Heart right ventricle (tissue), 16 donors: Measurements from ENCODE around the gene SLC25A1. TPM values are rescaled to one million over a fixed set of nuclear protein-coding genes. Genes with fewer than 3 reads are reported as not detected.

Source experiments
- ATAC-seq, 8 donors: fragments of 200-7000 bp; cut with Tn5 transposase; one replicate each; pipeline ENCODE4 v1.9.1; 2020; ENCODE audit warnings: mild to moderate bottlenecking in 8 of 8, moderate library complexity in 8 of 8, moderate number of reproducible peaks in 1 of 8
- DNase-seq, 2 donors: peaks; one replicate each; pipeline ENCODE4 v3.0.0-alpha.2; 2020
- H3K27ac ChIP-seq, 10 donors: fragments of 200-600 bp; sonication (generic) in 2 of 10; one replicate each; pipeline versions ENCODE4 v1.5.0 to v1.8.0; 2020 to 2022; ENCODE audit warnings: mild to moderate bottlenecking in 3 of 10
- H3K27me3 ChIP-seq, 7 donors: fragments of 200-600 bp; one replicate each; pipeline ENCODE4 v1.8.0; 2021 to 2022; ENCODE audit warnings: mild to moderate bottlenecking in 2 of 7
- H3K36me3 ChIP-seq, 9 donors: fragments of 200-600 bp; sonication (generic) in 1 of 9; one replicate each; pipeline versions ENCODE4 v1.5.0 to v1.8.0; 2020 to 2022; ENCODE audit warnings: mild to moderate bottlenecking in 2 of 9
- H3K4me1 ChIP-seq, 9 donors: fragments of 200-600 bp; sonication (generic) in 1 of 9; one replicate each; pipeline versions ENCODE4 v1.5.0 to v1.8.0; 2020 to 2022; ENCODE audit warnings: mild to moderate bottlenecking in 4 of 9
- H3K4me3 ChIP-seq, 10 donors: fragments of 200-600 bp; sonication (generic) in 2 of 10; one replicate each; pipeline versions ENCODE4 v1.5.0 to v1.8.0; 2020 to 2022; ENCODE audit warnings: mild to moderate bottlenecking in 7 of 10, moderate library complexity in 2 of 10
- H3K9me3 ChIP-seq, 11 donors: fragments of 200-600 bp in 10 of 11; sonication (generic) in 2 of 11; one replicate each; pipeline versions ENCODE4 v1.5.0 to v1.8.0; 2013 to 2022; ENCODE audit warnings: mild to moderate bottlenecking in 2 of 11, control low read depth in 1 of 11, moderate library complexity in 1 of 11
- WGBS, 2 donors: extraction: QIAGEN DNeasy Blood & Tissue Kit; methylation state at CpG; one replicate each; pipeline ENCODE4 v1.1.7; 2013; ENCODE audit warnings: inconsistent platforms in 1 of 2; 5-methylcytosine and 5-hydroxymethylcytosine counted together
- intact Hi-C, 10 donors: fragments of 100-400 bp; cut with DNase I; formaldehyde crosslinking; loops; one replicate each; pipeline versions ENCODE4 v1.11.1 to v1.14.2; 2022
- polyA plus RNA-seq, 2 donors: library from polyadenylated mRNA; stranded (reverse); fragments of 200-250 nt; gene quantifications; one replicate each; pipeline ENCODE4 v1.2.3, GENCODE V29; 2013
- total RNA-seq, 10 donors: library from RNA; stranded (reverse); fragmentation: NEBNext Ultra II Directional in 3 of 10; extraction: Animal tissue kit (Norgen Biotek cat#: 25700) in 3 of 10; gene quantifications; one replicate each; pipeline versions ENCODE4 v1.2.1 to v1.2.4, GENCODE V29; 2021 to 2023
- TF ChIP-seq, protein P1 (sequence below), 9 donors: fragments of 200-600 bp; sonication (generic) in 2 of 9; IDR thresholded peaks; one replicate each; pipeline versions ENCODE4 v1.5.0 to v1.8.0; 2021 to 2022; ENCODE audit warnings: antibody characterized with exemption in 9 of 9, mild to moderate bottlenecking in 5 of 9, moderate library complexity in 1 of 9
- donor health status: Arrhythmogenic right ventricular cardiomyopathy.
- donor health status: ischemic (EF 13 %, LVEDD 7.1; RV severe dilation, severe dysfunction).
- donor health status: healthy with polysubstance abuse.
- donor health status: DM: no; HTN: yes; CAD: no.
- donor health status: DM: no; HTN: no; CAD: no.
- donor health status: ischemic (EF 25% LVEDD 6.9; RV normal size, moderate dysfunction).
- donor health status: ischemic (EF 25% LVEDD 5.7; RV mildly dilated, moderate dysfunction).
- donor health status: healthy.
- donor health status: DM: yes; HTN: yes; CAD: no.
- donor health status: Ischemic cardiomyopathy.
- donor health status: ischemic (EF 35%, LVEDD 5.7; RV mildly dilated, moderate dysfunction).
- donor health status: nonischemic (EF 11% LVEDD 7.7; RV severe dilation, severe dysfunction).
- donor health status: DM: yes; HTN: yes; CAD: no.
- donor health status: PGD.
- donor health status: ischemic (EF 29% LVEDD 5.4; RV normal size, mild dysfunction).
- donor health status: nonischemic (EF 23%, LVEDD 6.1; RV moderate dilation, normal function).

The SLC25A1 gene
- total and polyA plus RNA-seq, 12 donors: 14.8 to 31.9 (median 20.5) TPM

- no peak overlapping the region for H3K4me3 ChIP-seq
- no peaks in the 10 kb centered on the region for H3K36me3 ChIP-seq
- no peak for DNase-seq
- TF ChIP-seq, protein P1, sequence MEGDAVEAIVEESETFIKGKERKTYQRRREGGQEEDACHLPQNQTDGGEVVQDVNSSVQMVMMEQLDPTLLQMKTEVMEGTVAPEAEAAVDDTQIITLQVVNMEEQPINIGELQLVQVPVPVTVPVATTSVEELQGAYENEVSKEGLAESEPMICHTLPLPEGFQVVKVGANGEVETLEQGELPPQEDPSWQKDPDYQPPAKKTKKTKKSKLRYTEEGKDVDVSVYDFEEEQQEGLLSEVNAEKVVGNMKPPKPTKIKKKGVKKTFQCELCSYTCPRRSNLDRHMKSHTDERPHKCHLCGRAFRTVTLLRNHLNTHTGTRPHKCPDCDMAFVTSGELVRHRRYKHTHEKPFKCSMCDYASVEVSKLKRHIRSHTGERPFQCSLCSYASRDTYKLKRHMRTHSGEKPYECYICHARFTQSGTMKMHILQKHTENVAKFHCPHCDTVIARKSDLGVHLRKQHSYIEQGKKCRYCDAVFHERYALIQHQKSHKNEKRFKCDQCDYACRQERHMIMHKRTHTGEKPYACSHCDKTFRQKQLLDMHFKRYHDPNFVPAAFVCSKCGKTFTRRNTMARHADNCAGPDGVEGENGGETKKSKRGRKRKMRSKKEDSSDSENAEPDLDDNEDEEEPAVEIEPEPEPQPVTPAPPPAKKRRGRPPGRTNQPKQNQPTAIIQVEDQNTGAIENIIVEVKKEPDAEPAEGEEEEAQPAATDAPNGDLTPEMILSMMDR (IDR thresholded peaks at IDR 0.05): no peak
- 74 to 85% methylated on average over 20 to 21 of the region's 21 CpGs for WGBS, 2 donors
- peaks cover 26 to 75% (median 62%) of the 10 kb centered on the region in 9 donors for H3K4me1 ChIP-seq
- no peak for ATAC-seq
- no peaks in the 10 kb centered on the region for H3K27me3 ChIP-seq
- H3K27ac ChIP-seq: peak overlapping the region in 2 of 10 donors; percentile 22 to 38
- intact Hi-C loops: loop anchor here in 3 of 10 donors (5.0 kb wide), 2 partner anchors 117 to 257 kb away; partner anchors contain the start of genes CLTCL1 (in 2 of the 3), HIRA (in 2 of the 3) and MRPL40 (in 2 of the 3)
- H3K9me3 ChIP-seq: no peaks in the 10 kb centered on the region
Measured at GRCh38 chr22:19175602-19176174, 2.8 kb downstream of the SLC25A1 start.

DNA sequence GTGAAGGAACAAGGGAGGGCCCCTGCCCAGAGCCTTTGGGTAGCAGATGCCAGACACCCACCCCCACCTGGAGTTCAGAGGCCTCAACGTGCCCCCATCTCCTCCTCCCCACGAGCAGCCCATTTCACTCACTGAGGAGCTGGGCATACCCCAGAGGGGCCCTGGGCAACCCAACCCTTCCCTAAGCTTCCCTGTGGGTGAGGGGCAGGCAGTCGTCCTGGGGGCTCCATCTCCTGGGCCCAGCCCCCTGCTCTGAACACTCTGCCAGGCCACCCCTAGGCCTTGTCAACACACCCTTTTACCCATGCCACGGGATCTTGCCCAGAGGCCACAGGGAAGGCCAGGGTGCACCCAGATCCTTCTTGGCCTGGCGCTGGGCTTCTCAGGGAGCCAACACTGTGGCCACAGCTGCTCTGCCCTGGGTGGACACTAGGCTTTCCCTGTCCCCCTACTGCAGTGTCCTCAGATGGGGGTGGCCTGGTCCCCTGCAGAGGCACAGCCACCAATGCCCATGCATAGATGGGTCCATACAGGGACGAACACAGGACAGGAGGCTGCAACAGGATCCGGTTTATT lies 3.4 kb downstream of the SLC25A1 start:
- Histone ChIP-seq H3K4me1 (peaks cover 26 to 80% (median 68%) of the 10 kb centered on the region in 9 donors), H3K4me3 (no peak overlapping the region), H3K27ac (peak overlapping the region in 8 of 10 donors; percentile 0 to 68 (median 21)), H3K36me3 (no peaks in the 10 kb centered on the region), H3K9me3 (no peaks in the 10 kb centered on the region), H3K27me3 (peaks cover 0 to 6% (median 0%) of the 10 kb centered on the region in 7 donors)
- WGBS, 2 donors: 79 to 82% methylated on average over 7 of the region's 7 CpGs
- intact Hi-C loops: loop anchor here in 3 of 10 donors (5.0 kb wide), 2 partner anchors 117 to 257 kb away; partner anchors contain the start of genes CLTCL1 (in 2 of the 3), HIRA (in 2 of the 3) and MRPL40 (in 2 of the 3)
- TF ChIP-seq, protein P1 (IDR thresholded peaks at IDR 0.05): no peak
- DNase-seq: no peak
- no peak for ATAC-seq

DNA sequence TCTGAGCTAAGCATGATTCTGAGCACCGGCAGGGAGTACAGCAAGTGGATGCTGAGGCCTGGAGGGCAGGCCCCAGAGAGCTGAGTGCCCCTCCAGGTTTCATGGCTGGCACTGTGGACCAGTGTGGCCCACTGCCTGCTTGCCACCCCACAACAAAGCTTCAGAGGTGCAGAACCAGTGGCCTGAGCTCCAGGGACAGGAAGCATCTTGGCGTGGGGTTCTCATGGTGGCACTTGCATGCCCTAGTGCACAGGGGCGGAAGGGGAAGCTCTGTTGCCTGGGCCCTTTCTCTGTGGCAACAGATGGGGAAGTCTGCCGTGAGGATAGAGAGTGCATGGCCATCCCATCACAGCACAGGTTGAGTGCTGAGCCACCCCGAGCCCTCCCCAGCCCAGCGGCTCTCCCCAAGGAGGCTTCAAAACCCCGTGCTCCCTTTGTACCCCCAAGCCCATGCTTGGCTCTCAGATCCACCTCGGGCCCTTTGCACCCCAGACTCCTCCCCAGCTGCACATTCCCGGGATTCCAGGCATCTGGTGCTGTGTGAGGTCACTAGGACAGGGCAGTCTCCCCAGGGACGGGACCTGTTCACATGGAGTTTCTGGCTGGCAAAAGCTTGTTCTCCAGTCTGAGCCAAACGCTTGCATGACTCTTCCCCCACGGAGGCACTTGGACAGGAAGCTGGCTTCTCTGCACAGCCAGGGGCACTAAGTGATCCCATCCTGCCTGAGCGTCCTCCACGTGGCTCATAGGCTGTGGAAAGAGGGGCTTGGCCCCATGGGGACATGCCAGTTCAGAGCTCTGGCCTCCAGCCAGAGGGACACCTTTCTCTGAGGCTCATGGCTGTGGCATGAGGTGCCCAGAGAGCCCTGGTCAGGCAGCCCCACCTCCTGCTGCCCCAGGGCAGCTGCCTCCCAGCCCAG lies 4.2 kb downstream of the SLC25A1 start:
- H3K9me3 ChIP-seq: no peaks in the 10 kb centered on the region
- WGBS, 2 donors: 37% methylated on average over 14 of the region's 14 CpGs
- intact Hi-C loops: loop anchor here in 3 of 10 donors (5.0 kb wide), 2 partner anchors 118 to 258 kb away; partner anchors contain the start of genes CLTCL1 (in 2 of the 3), HIRA (in 2 of the 3) and MRPL40 (in 2 of the 3)
- TF ChIP-seq, protein P1 (IDR thresholded peaks at IDR 0.05): no peak
- H3K4me1 ChIP-seq: peaks cover 29 to 85% (median 76%) of the 10 kb centered on the region in 9 donors
- ATAC-seq (peak in 4 of 8 donors; percentile 4 to 25 (median 12)), DNase-seq (no peak)
- H3K27me3 ChIP-seq: peaks cover 0 to 13% (median 5%) of the 10 kb centered on the region in 7 donors
- H3K27ac ChIP-seq: peak overlapping the region in 8 of 10 donors; percentile 0 to 68 (median 32)
- H3K4me3 ChIP-seq: no peak overlapping the region
- H3K36me3 ChIP-seq: no peaks in the 10 kb centered on the region
